K562 (cell line): ENCODE data around the gene EPB41L2. TPM values are rescaled to one million over a fixed set of nuclear protein-coding genes. Genes with fewer than 3 reads are reported as not detected.

Experiments used
- ATAC-seq: fragments of 200-7000 bp; cut with Tn5 transposase; 3 replicates; pipeline ENCODE4 v1.9.1; 2020; ENCODE audit warnings: moderate library complexity
- BruUV-seq: library from RNA; stranded (reverse); fragments of 400-500 nt; replicated peaks from 2 replicates; lab custom pipeline; 2021; lab: Mats Ljungman, UMichigan
- CTCF ChIA-PET: fragments of 300-600 bp; formaldehyde crosslinking; extraction: SDS; loops from one replicate; lab custom pipeline; 2021; ENCODE audit warnings: low intra/inter-chr PET ratio; lab: Yijun Ruan, JAX
- POLR2A ChIA-PET: fragments of 300-600, 350-650 bp; sonication (Branson Sonifier 250); formaldehyde crosslinking; extraction: SDS; loops from one replicate; lab custom pipeline; 2021; ENCODE audit warnings: antibody characterized with exemption, inconsistent platforms; lab: Yijun Ruan, JAX
- DNase-seq, 4 experiments: peaks; one replicate each; pipeline versions ENCODE4 v3.0.0 to v3.0.0-alpha.2; 2011 to 2018; ENCODE audit warnings: low spot score in 3 of 4, mixed read lengths in 3 of 4; ENCODE audit errors: extremely low read depth in 1 of 4
- FAIRE-seq: peaks from 2 replicates; lab custom pipeline; 2011; peaks lifted over from hg19 to GRCh38; lab: Jason Lieb, UNC
- H2AFZ ChIP-seq: 2 replicates; pipeline ENCODE4 v1.6.0; 2011; ENCODE audit warnings: low read depth, low read length, control low read depth, inconsistent platforms
- H3K27ac ChIP-seq: fragments of 200-600 bp; 3 replicates; pipeline ENCODE4 v1.8.0; 2011; ENCODE audit warnings: low read depth, mild to moderate bottlenecking, control low read depth, inconsistent platforms, low read length, moderate library complexity, mixed read lengths; ENCODE audit errors: extremely low read depth
- H3K27me3 ChIP-seq, 2 experiments: fragments of 300-600 bp in 1 of 2; 2 replicates in 1 of 2; 3 replicates in 1 of 2; pipeline versions ENCODE4 v1.6.0 to v1.8.0; 2011; ENCODE audit warnings: inconsistent platforms in 2 of 2, low read length in 2 of 2, mild to moderate bottlenecking in 1 of 2, mixed read lengths in 1 of 2, moderate library complexity in 1 of 2; ENCODE audit not compliant: control insufficient read depth in 2 of 2, insufficient read depth in 2 of 2
- H3K36me3 ChIP-seq: fragments of 300-600 bp; 3 replicates; pipeline ENCODE4 v1.8.0; 2011; ENCODE audit warnings: mild to moderate bottlenecking, low read length, inconsistent platforms; ENCODE audit not compliant: control insufficient read depth, insufficient read depth
- H3K4me1 ChIP-seq, 2 experiments: fragments of 200-600 bp in 1 of 2; replicated peaks in 1 of 2; 2 replicates in 1 of 2; 3 replicates in 1 of 2; pipeline versions ENCODE4 v1.5.1 to v1.8.0; 2011; ENCODE audit warnings: inconsistent platforms in 2 of 2, low read length in 2 of 2, mild to moderate bottlenecking in 1 of 2, mixed read lengths in 1 of 2, moderate library complexity in 1 of 2; ENCODE audit not compliant: control insufficient read depth in 2 of 2, insufficient read depth in 2 of 2
- H3K4me2 ChIP-seq: 2 replicates; pipeline ENCODE4 v1.6.1; 2011; ENCODE audit warnings: low read length, control low read depth, inconsistent platforms, mixed read lengths; ENCODE audit not compliant: insufficient read depth
- H3K4me3 ChIP-seq: fragments of 200-600 bp; sonication (generic), shearing (Covaris generic); 2 replicates; pipeline ENCODE4 v1.5.1; 2016; ENCODE audit warnings: control low read depth, inconsistent platforms
- H3K79me2 ChIP-seq: fragments of 200-600 bp; 3 replicates; pipeline ENCODE4 v1.8.0; 2011; ENCODE audit warnings: low read length, inconsistent platforms; ENCODE audit not compliant: control insufficient read depth, insufficient read depth
- H3K9ac ChIP-seq, 2 experiments: 2 replicates each; pipeline versions ENCODE4 v1.6.0 to v1.6.1; 2011; ENCODE audit warnings: low read depth in 2 of 2, low read length in 2 of 2, control low read depth in 1 of 2, inconsistent platforms in 1 of 2, mild to moderate bottlenecking in 1 of 2, mixed read lengths in 1 of 2; ENCODE audit not compliant: insufficient read depth in 1 of 2
- H3K9me1 ChIP-seq: one replicate; pipeline ENCODE4 v1.6.0; 2011; ENCODE audit warnings: inconsistent platforms, mild to moderate bottlenecking, low read length, moderate library complexity; ENCODE audit not compliant: control insufficient read depth, insufficient read depth
- H3K9me3 ChIP-seq: replicated peaks from 2 replicates; pipeline ENCODE4 v1.5.1; 2011; ENCODE audit warnings: low read depth, low read length, inconsistent platforms; ENCODE audit not compliant: control insufficient read depth, insufficient read depth
- H4K20me1 ChIP-seq: replicated peaks from 2 replicates; pipeline ENCODE4 v1.6.1; 2011; ENCODE audit warnings: low read length, inconsistent platforms, mixed read lengths; ENCODE audit not compliant: control insufficient read depth, insufficient read depth
- CBX5 ChIP-seq: IDR thresholded peaks from 2 replicates; pipeline ENCODE4 v1.6.1; 2014; ENCODE audit warnings: low read depth, borderline replicate concordance
- E2F6 ChIP-seq, 2 experiments: IDR thresholded peaks; 2 replicates each; pipeline ENCODE4 v1.6.1; 2011; ENCODE audit warnings: borderline replicate concordance in 1 of 2, control low read depth in 1 of 2, low read depth in 1 of 2, low read length in 1 of 2, mild to moderate bottlenecking in 1 of 2, mixed read lengths in 1 of 2, moderate library complexity in 1 of 2; ENCODE audit not compliant: insufficient read depth in 1 of 2, insufficient read length in 1 of 2, poor library complexity in 1 of 2, severe bottlenecking in 1 of 2; ENCODE audit errors: extremely low read depth in 1 of 2
- ETV6 ChIP-seq, 3 experiments: fragments of 150-350 bp in 1 of 3; sonication (generic) in 1 of 3; formaldehyde crosslinking in 1 of 3; IDR thresholded peaks; 2 replicates each; pipeline versions ENCODE4 v1.6.1 to v1.8.0; 2014 to 2022; ENCODE audit warnings: borderline replicate concordance in 2 of 3, low read depth in 2 of 3, antibody characterized with exemption in 1 of 3, low read length in 1 of 3, mild to moderate bottlenecking in 1 of 3, missing genetic modification reagents in 1 of 3
- HIVEP1 ChIP-seq: fragments of 250-450 bp; sonication (Bioruptor Pico); IDR thresholded peaks from 2 replicates; pipeline ENCODE4 v1.4.0; 2020; ENCODE audit warnings: mild to moderate bottlenecking
- LARP7 ChIP-seq: fragments of 450-650 bp; IDR thresholded peaks from 2 replicates; pipeline ENCODE4 v1.6.1; 2016
- MAFF ChIP-seq: IDR thresholded peaks from 2 replicates; pipeline ENCODE4 v1.6.1; 2012; ENCODE audit warnings: low read length, improper control_type of control experiment
- MAFK ChIP-seq: IDR thresholded peaks from 2 replicates; pipeline ENCODE4 v1.6.1; 2011; ENCODE audit warnings: low read length, improper control_type of control experiment
- MCM3 ChIP-seq: fragments of 450-650 bp; IDR thresholded peaks from 2 replicates; pipeline ENCODE4 v1.6.1; 2016
- POLR2AphosphoS2 ChIP-seq: IDR thresholded peaks from 2 replicates; pipeline ENCODE4 v1.6.1; 2012; ENCODE audit warnings: low read length, improper control_type of control experiment
- PPARD ChIP-seq: fragments of 250-450 bp; sonication (Bioruptor Pico); IDR thresholded peaks from 2 replicates; pipeline ENCODE4 v1.8.0; 2022; ENCODE audit warnings: inconsistent platforms, mild to moderate bottlenecking, moderate library complexity
- TGIF2 ChIP-seq: sonication (generic); formaldehyde crosslinking; IDR thresholded peaks from 2 replicates; pipeline ENCODE4 v1.8.1; 2022; ENCODE audit warnings: mild to moderate bottlenecking, missing genetic modification reagents, moderate library complexity
- ZBTB8A ChIP-seq: fragments of 450-650 bp; IDR thresholded peaks from 2 replicates; pipeline ENCODE4 v1.6.1; 2018; ENCODE audit warnings: mild to moderate bottlenecking, moderate library complexity; ENCODE audit not compliant: partially characterized antibody
- ZNF133 ChIP-seq: fragments of 250-450 bp; sonication (Bioruptor Pico); IDR thresholded peaks from 2 replicates; pipeline ENCODE4 v1.4.0; 2020; ENCODE audit warnings: mild to moderate bottlenecking
- WGBS: fragments of 100-300 bp; shearing (Covaris generic); methylation state at CpG from one replicate; pipeline ENCODE4 v1.1.6; 2016; ENCODE audit warnings: low coverage, mixed read lengths; ENCODE audit not compliant: insufficient coverage; ENCODE audit errors: missing lambda C conversion rate; 5-methylcytosine and 5-hydroxymethylcytosine counted together
- in situ Hi-C: fragments of 300-500 bp; cut with MboI; formaldehyde crosslinking; loops from 4 replicates; pipeline ENCODE4 v1.15.0; 2018; ENCODE audit warnings: inconsistent platforms, mixed read lengths
- intact Hi-C: fragments of 100-400 bp; cut with micrococcal nuclease; formaldehyde crosslinking; loops from 2 replicates; pipeline ENCODE4 v1.14.2; 2022
- polyA plus RNA-seq, 8 experiments: library from polyadenylated mRNA; depleted of rRNA in 4 of 8; stranded (reverse) in 5 of 8; unstranded in 3 of 8; fragments of >200 nt; fragmentation: Nextera tagmentation in 2 of 8; fragmentation: Illumina TruSeq in 1 of 8; extraction: Ambion mirVana in 2 of 8; extraction: Trizol in 1 of 8; gene quantifications; 2 replicates each; pipeline versions ENCODE4 v1.2.1 to v1.2.3, GENCODE V29; 2011 to 2014; ENCODE audit warnings: inconsistent platforms in 1 of 8, missing spikeins in 1 of 8
- total RNA-seq, 7 experiments: library from RNA; depleted of rRNA in 6 of 7; stranded (reverse); fragments of >200 nt in 6 of 7; fragmentation: Illumina TruSeq in 2 of 7; extraction: Trizol in 2 of 7; gene quantifications; 2 replicates each; pipeline versions ENCODE4 v1.2.1 to v1.2.3, GENCODE V29; 2011 to 2021; ENCODE audit warnings: low replicate concordance in 1 of 7
- TF ChIP-seq, protein P1 (sequence below): fragments of 250-450 bp; sonication (Bioruptor Pico); IDR thresholded peaks from 2 replicates; pipeline ENCODE4 v1.9.0; 2021; ENCODE audit warnings: mild to moderate bottlenecking
- TF ChIP-seq, protein P2 (sequence below), 2 experiments: IDR thresholded peaks; 2 replicates each; pipeline ENCODE4 v1.6.1; 2012; ENCODE audit warnings: improper control_type of control experiment in 2 of 2, low read depth in 2 of 2, low read length in 2 of 2, borderline replicate concordance in 1 of 2

Gene EPB41L2
- total and polyA plus RNA-seq, 9 of the 15 experiments (the other 6 are each of a cell fraction or from before 2014, with no cell fraction given) = 5.1 to 53.6 (median 25.0) TPM

- TF ChIP-seq MAFK = peak; percentile 78
- TF ChIP-seq MAFF = peak; percentile 82
- TF ChIP-seq ZBTB8A = no peak
- no peak for TF ChIP-seq POLR2AphosphoS2
- TF ChIP-seq ETV6 (IDR thresholded peaks at IDR 0.05; ENCODE audit: borderline replicate concordance in 1 of 2, low read depth in 2 of 2, low read length in 1 of 2) = no peak
- TF ChIP-seq ETV6 (CRISPR knock-in tag; IDR thresholded peaks at IDR 0.05; ENCODE audit: borderline replicate concordance) = no peak
- TF ChIP-seq CBX5 = no peak
- TF ChIP-seq ZNF133 = no peak
Measured at GRCh38 chr6:131065112-131065823, 2.2 kb upstream of the EPB41L2 start (continued).

DNA sequence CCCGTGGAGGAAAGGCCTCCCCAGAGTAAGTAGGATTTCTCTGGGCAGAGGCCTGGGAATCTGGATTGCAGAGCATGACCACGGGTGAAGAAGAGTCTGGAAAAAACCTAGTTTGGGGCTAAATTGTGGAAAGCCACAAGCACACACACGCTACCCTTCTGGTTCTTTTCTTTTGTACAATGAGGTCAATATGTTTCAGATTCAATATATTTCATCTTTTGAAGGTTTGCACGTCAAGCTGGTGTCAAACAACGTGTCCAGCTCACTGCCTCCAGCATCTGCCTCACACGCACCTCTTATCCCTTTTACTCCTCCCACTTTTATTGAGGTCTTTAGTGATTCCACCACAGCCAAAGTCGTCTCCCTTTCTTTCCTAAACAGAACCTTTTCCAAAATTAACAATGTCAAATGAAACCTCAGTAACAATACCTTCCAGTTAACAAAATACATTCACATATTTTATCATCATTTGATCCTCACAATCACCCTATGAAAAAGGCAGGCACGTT, 773 bp upstream of the EPB41L2 start:
- peaks cover 3 to 16% of the 10 kb centered on the region in 2 experiments; a peak in 4 of 5 replicates for H3K4me1 ChIP-seq
- peaks cover 36% of the 10 kb centered on the region for H3K79me2 ChIP-seq
- POLR2A ChIA-PET = no interaction called here
- no TSS peak for BruUV-seq
- ATAC-seq (no peak), DNase-seq (no peak), FAIRE-seq (no peak)
- no peaks in the 10 kb centered on the region for H3K27me3 ChIP-seq
- WGBS = 10% methylated on average over 8 of the region's 8 CpGs
- H3K9me3 ChIP-seq = no peaks in the 10 kb centered on the region
- intact Hi-C loops = loop anchor here (2.0 to 5.0 kb wide), 2 partner anchors 53 to 69 kb away; no protein-coding TSS in a partner anchor
- H3K9me1 ChIP-seq = no peaks in the 10 kb centered on the region
- in situ Hi-C loops = no loop called here
- H3K4me3 ChIP-seq = peak overlapping the region; percentile 62
- peak overlapping the region; percentile 80 for H3K4me2 ChIP-seq
- CTCF ChIA-PET = no interaction called here
- no peaks in the 10 kb centered on the region for H3K36me3 ChIP-seq
- H3K9ac ChIP-seq = peak overlapping the region; percentile 64 to 91; a peak in 3 of 4 replicates
- peak overlapping the region; percentile 62; the same call in 2 of the 3 replicates for H3K27ac ChIP-seq
- no peaks in the 10 kb centered on the region for H4K20me1 ChIP-seq
- H2AFZ ChIP-seq = peak overlapping the region; percentile 94
- TF ChIP-seq MCM3 = no peak
- no peak for TF ChIP-seq PPARD (CRISPR knock-in tag)
- TF ChIP-seq TGIF2 = peak; percentile 36; the same call in 1 of the 2 replicates
- TF ChIP-seq, protein P1, sequence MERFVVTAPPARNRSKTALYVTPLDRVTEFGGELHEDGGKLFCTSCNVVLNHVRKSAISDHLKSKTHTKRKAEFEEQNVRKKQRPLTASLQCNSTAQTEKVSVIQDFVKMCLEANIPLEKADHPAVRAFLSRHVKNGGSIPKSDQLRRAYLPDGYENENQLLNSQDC (CRISPR knock-in tag) = no peak
- TF ChIP-seq, protein P2, sequence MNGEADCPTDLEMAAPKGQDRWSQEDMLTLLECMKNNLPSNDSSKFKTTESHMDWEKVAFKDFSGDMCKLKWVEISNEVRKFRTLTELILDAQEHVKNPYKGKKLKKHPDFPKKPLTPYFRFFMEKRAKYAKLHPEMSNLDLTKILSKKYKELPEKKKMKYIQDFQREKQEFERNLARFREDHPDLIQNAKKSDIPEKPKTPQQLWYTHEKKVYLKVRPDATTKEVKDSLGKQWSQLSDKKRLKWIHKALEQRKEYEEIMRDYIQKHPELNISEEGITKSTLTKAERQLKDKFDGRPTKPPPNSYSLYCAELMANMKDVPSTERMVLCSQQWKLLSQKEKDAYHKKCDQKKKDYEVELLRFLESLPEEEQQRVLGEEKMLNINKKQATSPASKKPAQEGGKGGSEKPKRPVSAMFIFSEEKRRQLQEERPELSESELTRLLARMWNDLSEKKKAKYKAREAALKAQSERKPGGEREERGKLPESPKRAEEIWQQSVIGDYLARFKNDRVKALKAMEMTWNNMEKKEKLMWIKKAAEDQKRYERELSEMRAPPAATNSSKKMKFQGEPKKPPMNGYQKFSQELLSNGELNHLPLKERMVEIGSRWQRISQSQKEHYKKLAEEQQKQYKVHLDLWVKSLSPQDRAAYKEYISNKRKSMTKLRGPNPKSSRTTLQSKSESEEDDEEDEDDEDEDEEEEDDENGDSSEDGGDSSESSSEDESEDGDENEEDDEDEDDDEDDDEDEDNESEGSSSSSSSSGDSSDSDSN (IDR thresholded peaks at IDR 0.05; ENCODE audit: borderline replicate concordance in 1 of 2, low read depth in 2 of 2, low read length in 2 of 2) = no peak
- TF ChIP-seq LARP7 = no peak
- peak in 1 of 2 experiments; percentile 37 for TF ChIP-seq E2F6 (IDR thresholded peaks at IDR 0.05; ENCODE audit: borderline replicate concordance in 1 of 2, extremely low read depth in 1 of 2, insufficient read depth in 1 of 2, insufficient read length in 1 of 2, low read depth in 1 of 2, low read length in 1 of 2, poor library complexity in 1 of 2, severe bottlenecking in 1 of 2)
- 0 out of 2 replicates have a peak, but pooled peaks have one; percentile 32 for TF ChIP-seq HIVEP1 (CRISPR knock-in tag)
